Measurements from ENCODE around the gene HLF.

DNA sequence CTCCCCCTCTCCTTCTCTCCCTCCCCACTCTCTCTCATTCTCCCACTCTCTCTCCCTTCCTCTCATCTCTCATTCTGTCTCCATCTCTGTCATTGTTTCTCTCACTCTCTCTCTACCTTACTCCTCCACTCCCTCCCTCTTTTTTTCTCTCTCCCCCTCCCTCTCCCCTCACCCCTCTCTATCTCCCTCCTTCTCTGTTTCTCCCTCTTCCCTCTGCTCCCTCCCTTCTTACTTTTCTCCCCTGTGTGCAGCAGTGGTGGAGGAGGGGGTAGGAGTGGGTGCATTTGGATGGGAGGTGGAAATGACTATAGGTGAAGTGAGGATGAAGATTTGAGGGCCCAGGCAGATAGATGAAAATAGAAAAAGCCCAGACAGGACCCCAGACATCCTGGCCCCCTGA is 70.9 kb downstream of the HLF start:
- TF ChIP-seq POLR2A (IDR thresholded peaks at IDR 0.05), result no peak
- TF ChIP-seq, protein P1, sequence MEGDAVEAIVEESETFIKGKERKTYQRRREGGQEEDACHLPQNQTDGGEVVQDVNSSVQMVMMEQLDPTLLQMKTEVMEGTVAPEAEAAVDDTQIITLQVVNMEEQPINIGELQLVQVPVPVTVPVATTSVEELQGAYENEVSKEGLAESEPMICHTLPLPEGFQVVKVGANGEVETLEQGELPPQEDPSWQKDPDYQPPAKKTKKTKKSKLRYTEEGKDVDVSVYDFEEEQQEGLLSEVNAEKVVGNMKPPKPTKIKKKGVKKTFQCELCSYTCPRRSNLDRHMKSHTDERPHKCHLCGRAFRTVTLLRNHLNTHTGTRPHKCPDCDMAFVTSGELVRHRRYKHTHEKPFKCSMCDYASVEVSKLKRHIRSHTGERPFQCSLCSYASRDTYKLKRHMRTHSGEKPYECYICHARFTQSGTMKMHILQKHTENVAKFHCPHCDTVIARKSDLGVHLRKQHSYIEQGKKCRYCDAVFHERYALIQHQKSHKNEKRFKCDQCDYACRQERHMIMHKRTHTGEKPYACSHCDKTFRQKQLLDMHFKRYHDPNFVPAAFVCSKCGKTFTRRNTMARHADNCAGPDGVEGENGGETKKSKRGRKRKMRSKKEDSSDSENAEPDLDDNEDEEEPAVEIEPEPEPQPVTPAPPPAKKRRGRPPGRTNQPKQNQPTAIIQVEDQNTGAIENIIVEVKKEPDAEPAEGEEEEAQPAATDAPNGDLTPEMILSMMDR (IDR thresholded peaks at IDR 0.05), result no peak
- no peak for TF ChIP-seq POLR2AphosphoS5 (IDR thresholded peaks at IDR 0.05)
- TF ChIP-seq EP300 (IDR thresholded peaks at IDR 0.05; ENCODE audit: low read depth), result no peak
